Lung (tissue), 12 donors: ENCODE results near the gene SUCO. TPM values are rescaled to one million over a fixed set of nuclear protein-coding genes. Genes with fewer than 3 reads are reported as not detected.

Source experiments
- ATAC-seq: fragments of 200-7000 bp; cut with Tn5 transposase; one replicate; pipeline ENCODE4 v1.9.1; 2020; ENCODE audit warnings: moderate number of reproducible peaks; ENCODE audit not compliant: insufficient read depth, low FRiP score
- DNase-seq, 3 donors: peaks; one replicate each; pipeline ENCODE4 v3.0.0-alpha.2; 2013 to 2017
- H3K27ac ChIP-seq, 2 donors: one replicate each; pipeline ENCODE4 v1.5.1; 2013; ENCODE audit warnings: mild to moderate bottlenecking in 2 of 2, moderate library complexity in 2 of 2, control low read depth in 1 of 2, inconsistent platforms in 1 of 2, low read depth in 1 of 2, low read length in 1 of 2
- H3K27me3 ChIP-seq, 3 donors: one replicate each; pipeline ENCODE4 v1.5.1; 2013; ENCODE audit warnings: low read length in 2 of 3; ENCODE audit not compliant: control insufficient read depth in 3 of 3, insufficient read depth in 3 of 3
- H3K36me3 ChIP-seq, 4 donors: one replicate each; pipeline ENCODE4 v1.5.1; 2013; ENCODE audit warnings: low read length in 4 of 4, mild to moderate bottlenecking in 1 of 4, moderate library complexity in 1 of 4; ENCODE audit not compliant: control insufficient read depth in 4 of 4, insufficient read depth in 4 of 4
- H3K4me1 ChIP-seq, 5 donors: one replicate each; pipeline ENCODE4 v1.5.1; 2013; ENCODE audit warnings: low read length in 5 of 5, mild to moderate bottlenecking in 2 of 5, moderate library complexity in 1 of 5; ENCODE audit not compliant: control insufficient read depth in 5 of 5, insufficient read depth in 5 of 5
- H3K4me3 ChIP-seq: one replicate; pipeline ENCODE4 v1.5.1; 2013; ENCODE audit warnings: mild to moderate bottlenecking, control low read depth, moderate library complexity
- H3K9ac ChIP-seq, 2 donors: one replicate each; pipeline ENCODE4 v1.5.1; 2013; ENCODE audit warnings: low read length in 2 of 2, control low read depth in 1 of 2; ENCODE audit not compliant: insufficient read depth in 1 of 2
- H3K9me3 ChIP-seq, 4 donors: one replicate each; pipeline ENCODE4 v1.5.1; 2013; ENCODE audit warnings: low read length in 3 of 4, mild to moderate bottlenecking in 1 of 4, moderate library complexity in 1 of 4; ENCODE audit not compliant: control insufficient read depth in 4 of 4, insufficient read depth in 3 of 4
- CTCF ChIP-seq: IDR thresholded peaks from 2 replicates; pipeline ENCODE4 v1.5.1; 2012; ENCODE audit warnings: mild to moderate bottlenecking; ENCODE audit errors: control extremely low read depth, extremely low read depth
- WGBS, 2 donors: extraction: QIAGEN DNeasy Blood & Tissue Kit; methylation state at CpG; one replicate each; pipeline ENCODE4 v1.1.7; 2013; 5-methylcytosine and 5-hydroxymethylcytosine counted together
- polyA plus RNA-seq, 2 donors: library from polyadenylated mRNA; stranded (reverse); fragments of 200-250 nt; gene quantifications; one replicate each; pipeline ENCODE4 v1.2.1, GENCODE V29; 2013
- total RNA-seq, 2 donors: library from RNA; depleted of rRNA in 1 of 2; stranded (reverse); fragments of >200 nt in 1 of 2; gene quantifications; one replicate each; pipeline ENCODE4 v1.2.1, GENCODE V29; 2014 to 2021
- donor health status: control.
- donor health status: control.
- donor health status: Bipolar disorder and iron deficiency.
- donor health status: healthy.
- donor health status: DM: yes; HTN: yes; CAD: no.

SUCO gene
- total and polyA plus RNA-seq, 4 donors, result 10.2 to 86.8 (median 22.0) TPM

GRCh38 chr1:172485626-172486025, 47.3 kb upstream of the SUCO start:
- no peak for TF ChIP-seq CTCF
- Histone ChIP-seq H3K4me3 (no peak overlapping the region), H3K9ac (no peak overlapping the region), H3K27me3 (no peaks in the 10 kb centered on the region), H3K4me1 (peaks cover 0 to 4% (median 0%) of the 10 kb centered on the region in 5 donors), H3K27ac (no peak overlapping the region), H3K9me3 (no peaks in the 10 kb centered on the region), H3K36me3 (no peaks in the 10 kb centered on the region)
- no peak for DNase-seq
- no peak for ATAC-seq
- WGBS, 2 donors, result 72 to 77% methylated on average over 5 of the region's 5 CpGs

GRCh38 chr1:172486805-172487454, 46.0 kb upstream of the SUCO start:
- ATAC-seq (no peak), DNase-seq (no peak)
- H3K9me3 ChIP-seq, result no peaks in the 10 kb centered on the region
- whole genome bisulfite sequencing, 2 donors, result 50 to 67% methylated on average over 3 of the region's 3 CpGs
- H3K27me3 ChIP-seq, result no peaks in the 10 kb centered on the region
- H3K9ac ChIP-seq, result no peak overlapping the region
- peaks cover 0 to 4% (median 0%) of the 10 kb centered on the region in 5 donors for H3K4me1 ChIP-seq
- no peak overlapping the region for H3K27ac ChIP-seq
- H3K4me3 ChIP-seq, result no peak overlapping the region
- no peaks in the 10 kb centered on the region for H3K36me3 ChIP-seq
- no peak for TF ChIP-seq CTCF

- H3K27ac ChIP-seq, result no peak overlapping the region
- peaks cover 0 to 4% (median 0%) of the 10 kb centered on the region in 5 donors for H3K4me1 ChIP-seq
- no peak overlapping the region for H3K4me3 ChIP-seq
- H3K9ac ChIP-seq, result no peak overlapping the region
- H3K36me3 ChIP-seq, result no peaks in the 10 kb centered on the region
- H3K9me3 ChIP-seq, result no peaks in the 10 kb centered on the region
- DNase-seq, result no peak
- ATAC-seq, result no peak
- no peaks in the 10 kb centered on the region for H3K27me3 ChIP-seq
- no peak for TF ChIP-seq CTCF
- WGBS, 2 donors, result 52 to 57% methylated on average over 4 of the region's 4 CpGs
Measured at GRCh38 chr1:172487550-172487949, 45.4 kb upstream of the SUCO start.

- Histone ChIP-seq H3K27ac (no peak overlapping the region), H3K36me3 (no peaks in the 10 kb centered on the region), H3K4me3 (no peak overlapping the region), H3K9ac (no peak overlapping the region), H3K9me3 (no peaks in the 10 kb centered on the region), H3K27me3 (no peaks in the 10 kb centered on the region), H3K4me1 (peaks cover 0 to 4% (median 0%) of the 10 kb centered on the region in 5 donors)
- ATAC-seq, result no peak
- 95 to 97% methylated on average over 3 of the region's 3 CpGs for WGBS, 2 donors
- TF ChIP-seq CTCF, result no peak
- DNase-seq, result no peak
Measured at GRCh38 chr1:172488393-172488792, 44.6 kb upstream of the SUCO start.
